Fibroblast of gingiva (primary cell): ENCODE measurements around the gene SPIRE2.
A peak's percentile ranks its signal among the peaks of the same experiment; 100 is the strongest.

ENCODE experiments used
- DNase-seq: peaks from one replicate; pipeline ENCODE4 v3.0.0-alpha.2; 2011; ENCODE audit warnings: low read depth

SPIRE2 gene

DNA sequence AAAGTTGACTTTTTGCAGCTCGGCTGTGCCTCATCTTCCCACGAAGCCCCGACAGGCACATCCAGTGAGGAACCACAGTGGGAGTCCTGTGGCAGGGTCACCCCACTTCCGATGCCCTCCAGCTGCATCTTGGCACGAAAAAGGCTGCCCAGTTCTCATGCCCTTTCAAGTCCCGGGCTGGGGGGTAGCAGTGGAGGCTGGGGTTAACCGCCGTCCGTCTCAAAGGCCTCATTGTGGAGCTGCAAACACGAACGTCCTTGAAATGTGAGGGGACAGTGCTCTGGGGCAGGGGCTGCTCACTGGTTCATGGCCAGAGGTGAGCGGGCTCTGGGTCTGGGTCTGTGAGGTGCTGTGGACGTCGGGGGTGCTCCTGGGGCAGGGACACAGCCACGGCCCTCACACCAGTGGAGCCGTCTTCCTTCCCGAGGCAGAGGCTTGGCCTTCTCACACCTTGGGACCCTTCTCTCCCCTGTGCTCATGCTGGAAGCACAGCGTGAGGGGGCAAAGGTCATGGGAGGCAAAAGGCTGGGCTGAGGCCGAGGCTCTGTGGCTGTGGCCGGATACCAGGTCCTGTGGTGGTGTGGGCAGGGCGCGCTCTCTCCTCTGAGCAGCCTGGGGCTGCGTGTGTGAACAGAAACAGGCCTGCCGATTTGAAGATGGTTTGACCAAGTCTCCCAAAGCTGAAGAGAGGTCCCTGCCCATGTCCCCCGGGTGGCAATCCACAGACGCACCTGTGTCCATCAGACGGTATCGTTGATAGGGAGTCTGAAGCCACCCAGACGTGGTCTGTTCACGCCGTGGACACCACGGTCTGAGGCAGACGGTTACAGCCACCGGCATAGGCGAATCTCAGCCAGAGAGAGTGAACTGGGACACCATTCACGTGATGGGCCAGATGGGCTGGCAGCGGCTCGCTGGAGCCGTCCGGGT is 87.3 kb downstream of the SPIRE2 start:
- DNase-seq, result no peak

DNA sequence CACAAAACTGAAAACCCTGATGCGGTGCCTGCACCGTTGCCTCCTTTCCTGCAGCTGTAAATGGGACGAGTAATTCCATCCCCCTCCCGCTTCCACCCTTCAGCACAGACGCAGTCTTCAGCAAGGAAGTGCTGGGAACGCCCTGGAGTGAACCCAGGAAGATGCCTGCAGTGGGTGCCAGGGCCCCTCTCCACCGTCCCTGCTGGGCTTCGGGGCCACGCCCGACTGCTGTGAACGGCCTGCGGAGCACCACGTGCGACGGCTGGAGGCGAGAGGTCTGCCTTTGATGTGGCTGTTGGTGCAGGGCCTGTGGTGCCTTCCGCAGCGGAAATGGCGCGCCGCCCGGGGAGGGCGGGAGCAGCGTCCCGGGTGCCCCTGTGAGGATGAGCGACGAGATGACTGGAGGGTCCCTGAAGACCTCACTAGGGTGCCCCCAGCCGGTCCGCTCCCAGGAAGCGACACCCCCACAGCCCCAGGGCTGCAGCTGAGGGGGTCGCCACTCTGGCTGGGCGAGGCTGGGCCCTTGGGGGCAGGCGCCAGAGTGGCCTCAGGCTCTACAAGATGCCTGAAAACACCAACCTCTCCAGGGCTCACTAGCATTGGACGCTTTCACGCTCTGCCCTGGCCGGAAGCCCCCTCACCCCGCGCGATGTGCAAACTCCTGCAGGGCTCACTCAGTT is 89.6 kb downstream of the SPIRE2 start:
- DNase-seq, result peak; percentile 93

DNA sequence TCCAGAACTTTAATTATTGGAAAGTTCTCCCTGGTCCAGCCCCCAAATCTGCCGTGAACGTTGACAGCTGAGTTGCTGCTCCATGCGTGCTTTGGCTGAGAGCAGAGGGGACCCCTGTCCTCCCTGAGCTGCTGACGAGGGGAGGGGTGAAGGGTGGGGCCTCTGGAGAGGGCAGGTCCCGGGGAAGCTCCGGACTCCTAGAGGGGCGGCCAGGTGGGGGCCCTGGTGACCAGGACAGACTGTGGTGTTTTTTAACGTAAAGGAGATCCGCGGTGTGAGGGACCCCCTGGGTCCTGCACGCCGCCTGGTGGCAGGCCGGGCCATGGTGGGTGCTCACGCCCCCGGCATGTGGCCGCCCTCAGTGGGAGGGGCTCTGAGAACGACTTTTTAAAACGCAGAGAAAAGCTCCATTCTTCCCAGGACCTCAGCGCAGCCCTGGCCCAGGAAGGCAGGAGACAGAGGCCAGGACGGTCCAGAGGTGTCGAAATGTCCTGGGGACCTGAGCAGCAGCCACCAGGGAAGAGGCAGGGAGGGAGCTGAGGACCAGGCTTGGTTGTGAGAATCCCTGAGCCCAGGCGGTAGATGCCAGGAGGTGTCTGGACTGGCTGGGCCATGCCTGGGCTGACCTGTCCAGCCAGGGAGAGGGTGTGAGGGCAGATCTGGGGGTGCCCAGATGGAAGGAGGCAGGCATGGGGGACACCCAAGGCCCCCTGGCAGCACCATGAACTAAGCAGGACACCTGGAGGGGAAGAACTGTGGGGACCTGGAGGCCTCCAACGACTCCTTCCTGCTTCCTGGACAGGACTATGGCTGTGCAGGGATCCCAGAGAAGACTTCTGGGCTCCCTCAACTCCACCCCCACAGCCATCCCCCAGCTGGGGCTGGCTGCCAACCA is 90.4 kb downstream of the SPIRE2 start, which contains the start of gene MC1R:
MC1R (plus strand) TSS at position 410 of the 895 bp plus-strand sequence; CDS start at position 807, 397 bp downstream.
- DNase-seq, result peak; percentile 32

DNA sequence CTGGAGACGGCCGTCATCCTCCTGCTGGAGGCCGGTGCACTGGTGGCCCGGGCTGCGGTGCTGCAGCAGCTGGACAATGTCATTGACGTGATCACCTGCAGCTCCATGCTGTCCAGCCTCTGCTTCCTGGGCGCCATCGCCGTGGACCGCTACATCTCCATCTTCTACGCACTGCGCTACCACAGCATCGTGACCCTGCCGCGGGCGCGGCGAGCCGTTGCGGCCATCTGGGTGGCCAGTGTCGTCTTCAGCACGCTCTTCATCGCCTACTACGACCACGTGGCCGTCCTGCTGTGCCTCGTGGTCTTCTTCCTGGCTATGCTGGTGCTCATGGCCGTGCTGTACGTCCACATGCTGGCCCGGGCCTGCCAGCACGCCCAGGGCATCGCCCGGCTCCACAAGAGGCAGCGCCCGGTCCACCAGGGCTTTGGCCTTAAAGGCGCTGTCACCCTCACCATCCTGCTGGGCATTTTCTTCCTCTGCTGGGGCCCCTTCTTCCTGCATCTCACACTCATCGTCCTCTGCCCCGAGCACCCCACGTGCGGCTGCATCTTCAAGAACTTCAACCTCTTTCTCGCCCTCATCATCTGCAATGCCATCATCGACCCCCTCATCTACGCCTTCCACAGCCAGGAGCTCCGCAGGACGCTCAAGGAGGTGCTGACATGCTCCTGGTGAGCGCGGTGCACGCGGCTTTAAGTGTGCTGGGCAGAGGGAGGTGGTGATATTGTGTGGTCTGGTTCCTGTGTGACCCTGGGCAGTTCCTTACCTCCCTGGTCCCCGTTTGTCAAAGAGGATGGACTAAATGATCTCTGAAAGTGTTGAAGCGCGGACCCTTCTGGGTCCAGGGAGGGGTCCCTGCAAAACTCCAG is 91.5 kb downstream of the SPIRE2 start:
- DNase-seq, result no peak

DNA sequence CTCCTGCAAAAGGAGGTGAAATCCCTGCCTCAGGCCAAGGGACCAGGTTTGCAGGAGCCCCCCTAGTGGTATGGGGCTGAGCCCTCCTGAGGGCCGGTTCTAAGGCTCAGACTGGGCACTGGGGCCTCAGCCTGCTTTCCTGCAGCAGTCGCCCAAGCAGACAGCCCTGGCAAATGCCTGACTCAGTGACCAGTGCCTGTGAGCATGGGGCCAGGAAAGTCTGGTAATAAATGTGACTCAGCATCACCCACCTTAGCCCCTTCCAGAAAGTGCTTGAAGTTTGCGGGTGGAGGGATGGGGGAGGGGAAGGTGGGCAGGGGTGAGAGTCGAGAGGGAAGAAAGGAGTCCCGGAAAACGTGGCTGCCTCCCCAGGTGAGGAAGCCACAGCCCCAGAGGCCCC is 92.4 kb downstream of the SPIRE2 start:
- DNase-seq, result no peak
